ENCODE results near the gene CXCR5.
"Not testable (repeated sequence)": the region's sequence is repeated elsewhere in the genome, so short reads cannot be mapped to it uniquely, and the experiment has no call there.

The CXCR5 gene, protein sequence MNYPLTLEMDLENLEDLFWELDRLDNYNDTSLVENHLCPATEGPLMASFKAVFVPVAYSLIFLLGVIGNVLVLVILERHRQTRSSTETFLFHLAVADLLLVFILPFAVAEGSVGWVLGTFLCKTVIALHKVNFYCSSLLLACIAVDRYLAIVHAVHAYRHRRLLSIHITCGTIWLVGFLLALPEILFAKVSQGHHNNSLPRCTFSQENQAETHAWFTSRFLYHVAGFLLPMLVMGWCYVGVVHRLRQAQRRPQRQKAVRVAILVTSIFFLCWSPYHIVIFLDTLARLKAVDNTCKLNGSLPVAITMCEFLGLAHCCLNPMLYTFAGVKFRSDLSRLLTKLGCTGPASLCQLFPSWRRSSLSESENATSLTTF

GRCh38 chr11:118883368-118884071 is at the start of gene CXCR5:
Gene CXCR5 (plus strand): TSS chr11:118883892. CDS start chr11:118883942, 50 bp downstream.
- DNase-seq = no peak

GRCh38 chr11:118834427-118835028 is 49.2 kb upstream of the CXCR5 start:
- DNase-seq = peak; percentile 81

GRCh38 chr11:118837868-118838267 is 45.8 kb upstream of the CXCR5 start:
- peak; percentile 27 for DNase-seq

DNA sequence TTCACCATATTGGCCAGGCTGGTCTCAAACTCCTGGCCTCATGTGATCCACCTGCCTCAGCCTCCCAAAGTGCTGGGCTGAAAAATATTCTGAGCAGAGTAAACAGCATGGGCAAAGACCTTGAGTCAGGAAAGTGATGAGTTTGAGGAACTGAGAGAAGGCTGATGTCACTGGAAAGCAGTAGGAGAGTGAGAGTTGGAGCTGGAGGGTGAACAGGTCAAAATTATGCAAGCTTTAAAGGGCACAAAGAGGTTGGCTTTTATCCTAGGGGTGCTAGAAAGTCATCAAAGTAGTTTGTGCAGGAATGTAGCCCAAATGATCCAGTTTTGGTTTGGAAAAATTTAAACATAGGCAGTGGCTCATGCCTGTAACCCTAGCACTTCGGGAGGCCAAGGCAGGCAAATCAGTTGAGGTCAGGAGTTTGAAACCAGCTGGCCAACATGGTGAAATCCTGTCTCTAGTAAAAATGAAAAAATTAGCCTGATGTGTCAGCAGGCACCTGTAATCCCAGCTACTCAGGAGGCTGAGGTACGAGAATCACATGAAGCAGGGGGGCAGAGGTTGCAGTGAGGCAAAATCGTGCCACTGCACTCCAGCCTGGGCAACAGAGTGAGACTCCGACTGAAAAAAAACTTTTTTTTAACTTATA is 44.7 kb upstream of the CXCR5 start:
- no peak for DNase-seq

DNA sequence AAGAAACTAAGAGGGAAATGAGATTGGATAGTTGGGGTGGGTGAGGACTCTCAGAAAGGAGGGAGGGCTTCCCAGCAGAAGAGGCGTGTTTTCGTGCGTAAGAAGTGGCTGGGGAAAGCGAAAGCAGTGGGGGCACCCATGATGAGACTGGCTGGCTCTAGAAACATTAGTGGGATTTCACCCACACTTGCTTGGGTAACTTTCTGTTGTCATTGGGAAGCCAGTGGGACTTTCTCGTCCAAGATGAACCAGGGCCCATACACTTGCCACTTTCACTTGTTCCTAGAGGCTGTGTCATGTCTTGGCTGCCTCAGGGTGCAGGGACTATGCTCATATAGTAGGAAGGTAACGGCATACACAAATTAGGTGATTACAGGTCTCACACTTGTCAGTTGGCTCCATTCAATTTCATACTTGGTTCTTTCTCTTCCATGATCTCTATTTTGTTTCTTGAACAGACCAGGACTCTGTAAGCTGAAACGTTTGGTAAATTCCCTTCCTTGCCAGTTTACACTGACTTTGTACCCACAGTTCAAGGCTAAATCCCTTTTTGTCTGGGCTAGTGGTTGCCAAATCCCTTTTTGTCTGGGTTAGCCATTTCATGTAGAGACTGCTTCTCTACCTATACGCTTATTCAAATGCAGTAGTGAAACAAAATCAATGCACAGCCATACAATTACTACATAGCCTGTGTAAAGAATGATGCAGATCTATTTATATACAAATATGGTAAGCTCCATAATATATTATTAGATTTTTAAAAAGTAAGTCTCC is 42.0 kb upstream of the CXCR5 start:
- DNase-seq = peak; percentile 42

DNA sequence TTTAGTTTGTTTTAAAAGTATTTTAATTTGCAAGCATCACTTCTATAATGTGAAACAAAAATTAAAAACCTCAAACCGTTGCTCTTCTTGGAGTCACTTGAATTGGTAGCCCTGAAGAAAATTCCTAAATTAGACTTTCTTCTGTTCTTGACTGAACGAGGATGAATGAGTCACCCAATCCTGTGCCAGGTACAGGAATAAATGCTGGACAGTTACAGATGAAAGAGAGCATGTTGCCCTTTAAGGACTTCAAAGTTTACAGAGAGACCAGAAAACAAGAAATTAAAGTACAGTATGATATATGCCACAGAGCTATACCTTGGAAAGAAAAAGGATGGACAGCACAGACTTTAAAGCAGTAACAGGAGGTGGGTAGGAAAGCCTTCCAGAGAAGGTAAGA is 41.3 kb upstream of the CXCR5 start:
- DNase-seq = no peak

DNA sequence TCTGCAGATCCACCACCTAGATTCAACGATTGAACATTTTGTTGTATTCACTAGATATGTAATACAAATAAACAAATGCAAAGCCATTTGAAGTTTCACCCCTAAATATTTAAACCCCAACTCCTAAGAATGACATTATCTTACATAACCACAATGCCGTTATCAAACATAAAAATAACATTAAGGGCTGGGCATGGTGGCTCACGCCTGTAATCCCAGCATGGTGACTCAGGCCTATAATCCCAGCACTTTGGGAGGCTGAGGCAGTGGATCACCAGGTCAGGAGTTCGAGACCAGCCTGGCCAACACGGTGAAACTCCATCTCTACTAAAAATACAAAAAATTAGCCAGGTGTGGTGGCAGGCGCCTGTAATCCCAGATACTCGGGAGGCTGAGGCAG is 40.8 kb upstream of the CXCR5 start:
- not testable (repeated sequence) for DNase-seq

- DNase-seq = no peak
Observed at GRCh38 chr11:118843565-118843964, 40.1 kb upstream of the CXCR5 start.

DNA sequence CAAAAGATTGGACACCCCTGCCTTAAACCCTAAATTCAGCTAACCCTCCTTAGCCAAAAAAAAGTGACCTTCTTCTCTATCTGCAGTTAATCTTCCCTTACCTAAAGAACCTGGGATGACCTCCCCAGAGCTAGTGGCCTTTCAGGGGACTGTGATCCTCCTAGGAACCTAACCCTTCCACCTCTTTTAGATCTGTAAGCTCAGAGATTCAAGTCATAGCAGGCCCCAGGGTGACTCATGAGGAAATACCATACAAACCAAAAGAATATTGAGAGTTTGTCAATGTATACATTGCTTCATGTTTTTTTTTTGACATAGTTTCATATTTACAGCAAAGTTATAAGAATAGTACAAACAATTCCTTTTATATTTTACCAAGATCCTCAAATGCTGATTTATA is 38.3 kb upstream of the CXCR5 start:
- no peak for DNase-seq

DNA sequence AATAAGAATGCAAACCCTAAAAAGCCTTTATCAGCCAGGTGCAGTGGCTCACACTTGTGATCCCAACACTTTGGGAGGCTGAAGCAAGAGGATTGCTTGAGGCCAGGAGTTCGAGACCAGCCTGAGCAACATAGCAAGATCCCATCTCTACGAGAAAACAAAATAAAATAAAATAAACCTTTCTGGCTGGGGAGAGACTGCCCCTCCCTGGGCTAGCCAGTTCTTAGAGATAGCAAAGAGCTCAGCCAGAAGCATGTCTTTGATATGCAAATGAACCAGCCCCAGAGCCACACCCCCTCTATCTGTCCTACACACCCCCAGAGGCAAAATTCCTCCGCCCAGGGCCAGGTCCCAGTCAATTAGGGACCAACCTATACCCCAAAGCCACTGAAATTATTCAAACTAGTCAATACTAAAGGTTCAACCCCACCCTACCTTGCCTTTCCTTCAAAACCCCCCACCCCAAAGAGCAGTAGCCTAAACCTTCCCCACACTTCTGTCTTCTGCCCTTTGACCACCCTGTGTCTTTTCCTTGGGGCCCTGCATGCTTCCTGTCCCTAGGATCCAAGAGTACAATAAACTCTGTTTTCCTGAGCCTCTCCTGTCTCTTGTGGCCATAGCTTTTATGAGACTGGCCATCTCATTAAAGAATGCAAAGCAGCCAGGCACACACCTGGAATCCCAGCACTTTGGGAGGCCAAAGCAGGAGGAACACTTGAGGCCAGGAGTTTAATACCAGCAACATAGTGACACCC is 37.3 kb upstream of the CXCR5 start:
- DNase-seq = peak; percentile 58

DNA sequence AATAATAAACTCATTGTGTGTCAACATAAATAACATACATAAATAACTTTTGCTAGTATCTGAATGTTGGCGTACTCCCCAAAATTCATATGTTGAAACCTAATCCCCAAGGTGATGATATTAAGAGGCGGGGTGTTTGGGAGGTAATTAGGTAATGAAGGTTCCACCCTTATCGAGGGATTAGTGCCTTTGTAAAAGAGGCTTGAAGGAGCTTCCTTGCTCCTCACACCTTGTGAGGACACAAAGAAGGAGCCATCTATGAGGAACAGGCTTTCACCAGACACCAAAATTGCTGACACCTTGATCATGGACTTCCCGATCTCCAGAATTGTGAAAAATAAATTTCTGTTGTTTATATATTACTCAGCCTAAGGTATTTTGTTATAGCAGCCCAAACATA is 33.9 kb upstream of the CXCR5 start:
- no peak for DNase-seq

- DNase-seq = peak; percentile 81
Observed at GRCh38 chr11:118851970-118852369, 31.7 kb upstream of the CXCR5 start.

- DNase-seq = no peak
Observed at GRCh38 chr11:118853678-118854077, 30.0 kb upstream of the CXCR5 start.

DNA sequence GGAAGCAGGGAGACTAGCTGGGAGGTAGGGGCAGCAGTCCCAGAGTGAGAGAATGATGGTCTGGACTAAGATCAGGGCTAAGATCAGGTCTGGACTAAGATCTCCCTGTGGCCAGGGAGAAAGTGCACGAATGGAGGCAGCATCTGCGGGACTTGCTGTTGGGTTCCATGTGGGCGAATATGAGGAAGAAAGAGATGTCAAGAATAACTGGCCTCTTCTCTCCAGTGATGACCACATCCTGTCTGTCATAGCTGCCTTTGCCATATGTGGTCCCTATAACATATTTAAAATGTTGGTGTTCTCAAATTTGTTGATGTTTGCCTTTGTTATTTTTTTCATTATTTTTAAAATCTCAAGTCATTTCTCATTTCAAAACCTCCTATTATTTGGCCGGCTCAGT is 27.4 kb upstream of the CXCR5 start:
- DNase-seq = no peak

- no peak for DNase-seq
Observed at GRCh38 chr11:118857385-118857784, 26.3 kb upstream of the CXCR5 start.

DNA sequence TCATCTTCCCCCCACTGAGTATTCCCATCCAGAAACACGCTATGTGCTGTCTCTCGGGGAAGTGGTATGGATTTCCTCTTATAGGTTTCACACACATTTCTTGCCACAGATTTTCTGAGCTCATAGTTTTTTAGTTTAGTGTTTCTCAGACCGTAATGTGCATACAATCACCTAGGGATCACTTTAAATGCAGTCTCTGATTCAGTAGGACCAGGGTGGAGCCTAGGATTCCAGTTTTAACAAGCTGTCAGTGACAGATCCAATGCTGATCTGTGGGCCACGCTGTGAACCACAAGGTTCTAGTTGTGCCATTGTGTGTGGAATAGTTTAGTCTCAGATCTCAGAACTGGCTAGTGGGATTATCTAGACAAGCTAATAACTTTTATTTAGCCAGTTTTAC is 23.7 kb upstream of the CXCR5 start:
- DNase-seq = no peak

GRCh38 chr11:118868659-118869058 is 15.0 kb upstream of the CXCR5 start:
- DNase-seq = no peak

DNA sequence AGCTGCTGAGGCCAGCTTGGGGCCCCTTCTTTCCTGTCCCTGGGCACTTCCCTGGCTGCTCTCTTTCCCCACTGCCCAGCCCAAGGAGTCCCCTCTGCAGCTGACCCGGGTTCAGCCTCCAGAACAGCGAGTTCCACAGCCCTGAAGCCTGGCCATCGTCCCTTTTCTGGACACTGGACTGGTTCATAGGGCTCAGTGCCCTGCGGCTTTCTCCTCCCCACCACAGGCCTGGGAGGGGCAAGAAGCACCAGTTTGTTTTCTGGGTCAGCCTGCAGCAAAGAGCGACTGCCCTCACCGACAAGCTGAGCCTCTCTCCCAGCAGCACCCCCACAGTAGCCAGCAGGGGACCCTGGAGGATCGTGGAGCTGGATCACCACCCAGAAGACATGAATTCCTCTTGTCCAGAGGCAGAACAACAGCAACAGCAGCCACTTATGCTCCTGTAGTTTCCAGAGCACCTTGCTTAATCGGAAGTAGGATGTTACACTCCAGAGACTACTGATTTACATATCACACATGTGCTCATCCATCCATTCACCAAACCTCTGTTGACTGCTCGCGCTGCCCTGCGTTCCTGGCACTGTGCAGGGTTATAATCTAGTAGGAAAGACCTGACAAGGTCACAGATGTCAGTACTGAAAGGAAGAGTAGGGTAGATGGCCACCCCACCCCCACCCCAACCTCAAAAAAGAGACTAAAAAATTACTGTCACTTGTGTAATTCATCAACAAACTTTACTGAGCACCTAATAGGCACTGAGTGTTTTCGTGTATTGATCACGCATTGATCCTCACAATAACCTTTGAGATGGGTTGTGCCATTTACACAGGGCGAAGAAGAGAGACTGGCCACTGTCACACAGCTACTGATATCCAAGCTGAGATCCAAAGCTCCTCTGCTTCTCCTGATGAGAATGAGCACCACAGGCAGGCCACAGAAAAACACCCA is 13.0 kb upstream of the CXCR5 start:
- no peak for DNase-seq

- no peak for DNase-seq
Observed at GRCh38 chr11:118872403-118872821, 11.3 kb upstream of the CXCR5 start.

DNA sequence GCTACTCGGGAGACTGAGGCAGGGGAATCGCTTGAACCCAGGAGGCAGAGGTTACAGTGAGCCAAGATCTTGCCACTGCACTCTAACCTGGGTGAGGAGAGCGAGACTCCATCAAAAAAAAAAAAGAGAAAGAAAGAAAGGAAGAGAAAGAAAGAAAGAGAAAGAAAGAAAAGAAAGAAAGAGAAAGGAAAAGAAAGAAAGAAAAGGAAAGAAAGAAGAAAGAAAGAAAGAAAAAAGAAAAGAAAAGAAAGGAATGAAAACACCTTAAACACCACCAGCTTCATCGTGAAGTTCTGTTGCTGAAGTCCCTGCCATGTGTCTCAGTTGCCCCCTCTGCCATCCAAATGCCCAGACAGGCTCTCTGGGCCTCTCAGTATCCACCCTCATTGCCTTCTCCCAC is 9.9 kb upstream of the CXCR5 start:
- DNase-seq = no peak

DNA sequence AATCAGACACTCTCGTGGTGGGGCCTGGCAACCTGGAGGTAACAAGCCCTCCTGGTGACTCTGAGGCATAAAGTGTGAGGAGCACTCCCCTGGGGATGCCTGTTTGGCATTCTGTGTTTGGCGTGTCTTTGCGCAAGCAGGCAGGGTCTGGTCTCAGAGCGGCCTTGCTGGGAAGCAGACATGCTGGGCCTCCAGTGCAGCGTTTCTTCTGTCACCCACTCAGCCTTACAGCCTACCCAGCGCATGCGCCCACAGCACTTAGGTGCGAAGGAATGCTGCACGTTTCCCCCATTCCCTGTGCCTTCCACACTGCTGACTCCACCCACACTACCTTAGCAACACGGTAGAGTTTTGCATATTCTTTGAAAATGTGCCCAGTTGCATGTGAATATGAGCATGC is 7.4 kb upstream of the CXCR5 start:
- DNase-seq = no peak

All from OCI-M1 (cell line).